Tibial nerve (tissue), 4 donors: Measurements from ENCODE around the gene TET2.

Experiments
- CTCF ChIP-seq, 5 experiments: fragments of 200-600 bp in 3 of 5; fragments of 450-650 bp in 2 of 5; sonication (generic) in 3 of 5; IDR thresholded peaks; one replicate each; pipeline ENCODE4 v1.5.1; 2016 to 2019; ENCODE audit warnings: antibody characterized with exemption in 5 of 5, mild to moderate bottlenecking in 3 of 5, moderate library complexity in 2 of 5
- EP300 ChIP-seq, 2 donors: sonication (generic); formaldehyde crosslinking; IDR thresholded peaks; one replicate each; pipeline ENCODE4 v1.6.1; 2017; ENCODE audit warnings: antibody characterized with exemption in 2 of 2, mild to moderate bottlenecking in 1 of 2
- POLR2A ChIP-seq, 2 donors: fragments of 450-650 bp; IDR thresholded peaks; one replicate each; pipeline ENCODE4 v1.6.1; 2017; ENCODE audit warnings: antibody characterized with exemption in 2 of 2, mild to moderate bottlenecking in 2 of 2, moderate library complexity in 2 of 2

- TF ChIP-seq EP300 (IDR thresholded peaks at IDR 0.05) (no peak), CTCF (IDR thresholded peaks at IDR 0.05) (no peak), POLR2A (IDR thresholded peaks at IDR 0.05) (no peak)
Measured at GRCh38 chr4:105241451-105241850, 94.8 kb downstream of the TET2 start.
